Suprapubic skin (tissue), 4 donors: Measurements from ENCODE around the gene NCOA1. TPM values are rescaled to one million over a fixed set of nuclear protein-coding genes. Genes with fewer than 3 reads are reported as not detected.

Experiments used
- DNase-seq, 2 donors: peaks; one replicate each; pipeline ENCODE4 v3.0.0-alpha.2; 2019; ENCODE audit warnings: low spot score in 2 of 2
- H3K27ac ChIP-seq: fragments of 200-600 bp; sonication (generic); one replicate; pipeline ENCODE4 v1.5.1; 2019
- H3K27me3 ChIP-seq: fragments of 200-600 bp; sonication (generic); one replicate; pipeline ENCODE4 v1.5.1; 2019
- H3K36me3 ChIP-seq: fragments of 200-600 bp; sonication (generic); one replicate; pipeline ENCODE4 v1.5.1; 2019
- H3K4me1 ChIP-seq: fragments of 200-600 bp; sonication (generic); one replicate; pipeline ENCODE4 v1.5.1; 2019
- H3K4me3 ChIP-seq: fragments of 200-600 bp; sonication (generic); one replicate; pipeline ENCODE4 v1.5.1; 2019; ENCODE audit warnings: mild to moderate bottlenecking
- H3K9me3 ChIP-seq: fragments of 200-600 bp; sonication (generic); one replicate; pipeline ENCODE4 v1.5.1; 2019
- CTCF ChIP-seq, 2 donors: fragments of 200-600 bp in 1 of 2; fragments of 450-650 bp in 1 of 2; sonication (generic) in 1 of 2; IDR thresholded peaks; one replicate each; pipeline ENCODE4 v1.5.1; 2016 to 2019; ENCODE audit warnings: antibody characterized with exemption in 2 of 2, mild to moderate bottlenecking in 1 of 2, moderate library complexity in 1 of 2
- EP300 ChIP-seq: sonication (generic); formaldehyde crosslinking; IDR thresholded peaks from one replicate; pipeline ENCODE4 v1.6.1; 2017; ENCODE audit warnings: antibody characterized with exemption
- POLR2A ChIP-seq, 2 donors: fragments of 450-650 bp; IDR thresholded peaks; one replicate each; pipeline ENCODE4 v1.6.1; 2017; ENCODE audit warnings: antibody characterized with exemption in 2 of 2, mild to moderate bottlenecking in 2 of 2, moderate library complexity in 2 of 2
- POLR2AphosphoS5 ChIP-seq, 3 donors: sonication (generic); formaldehyde crosslinking; IDR thresholded peaks; one replicate each; pipeline ENCODE4 v1.6.1; 2017; ENCODE audit warnings: antibody characterized with exemption in 3 of 3
- WGBS: methylation state at CpG from one replicate; pipeline ENCODE4 v1.1.5; 2018; 5-methylcytosine and 5-hydroxymethylcytosine counted together
- total RNA-seq, 4 donors: library from RNA; depleted of rRNA; stranded (reverse); fragments of >200 nt; gene quantifications; one replicate each; pipeline ENCODE4 v1.1.0, GENCODE V29; 2016

Gene NCOA1
- total RNA-seq = 10 to 100 TPM; 40.5 to 66.1 (median 47.2) TPM

GRCh38 chr2:24490690-24491541, at the start of gene NCOA1:
Gene NCOA1, plus strand, starts transcription at chr2:24491254. Its CDS starts 167,424 bp downstream, at chr2:24658678.
- WGBS = 0% methylated on average over 6 of the region's 113 CpGs

GRCh38 chr2:24448797-24449196, 42.3 kb upstream of the NCOA1 start:
- no peaks in the 10 kb centered on the region for H3K27me3 ChIP-seq
- WGBS = 97% methylated on average over 1 of the region's 1 CpG
- H3K36me3 ChIP-seq = no peaks in the 10 kb centered on the region
- no peaks in the 10 kb centered on the region for H3K9me3 ChIP-seq
- H3K4me3 ChIP-seq = no peak overlapping the region
- H3K27ac ChIP-seq = no peak overlapping the region
- no peak for DNase-seq
- peaks cover 10% of the 10 kb centered on the region for H3K4me1 ChIP-seq
- TF ChIP-seq EP300 (no peak), POLR2AphosphoS5 (IDR thresholded peaks at IDR 0.05) (no peak), CTCF (IDR thresholded peaks at IDR 0.05) (no peak), POLR2A (IDR thresholded peaks at IDR 0.05) (no peak)

More at GRCh38 chr2:24490690-24491541, at the start of gene NCOA1:
- Histone ChIP-seq H3K9me3 (no peaks in the 10 kb centered on the region), H3K27ac (peak within 1 kb of the TSS; percentile 94), H3K36me3 (no peaks in the 10 kb centered on the region), H3K27me3 (no peaks in the 10 kb centered on the region), H3K4me1 (peaks cover 42% of the 10 kb centered on the region), H3K4me3 (peak within 1 kb of the TSS; percentile 97)
- TF ChIP-seq POLR2A (IDR thresholded peaks at IDR 0.05) (peak in 1 of 2 donors; percentile 43), POLR2AphosphoS5 (IDR thresholded peaks at IDR 0.05) (peak in 2 of 3 donors; percentile 52 to 70), CTCF (IDR thresholded peaks at IDR 0.05) (peak in 1 of 2 donors; percentile 21), EP300 (no peak)
- DNase-seq = peak; percentile 92 to 94

GRCh38 chr2:24449344-24449743, 41.7 kb upstream of the NCOA1 start:
- DNase-seq = no peak
- Histone ChIP-seq H3K27me3 (no peaks in the 10 kb centered on the region), H3K4me3 (no peak overlapping the region), H3K4me1 (peaks cover 15% of the 10 kb centered on the region), H3K36me3 (no peaks in the 10 kb centered on the region), H3K27ac (no peak overlapping the region), H3K9me3 (no peaks in the 10 kb centered on the region)
- 84% methylated on average over 1 of the region's 1 CpG for WGBS
- no peak for TF ChIP-seq POLR2A (IDR thresholded peaks at IDR 0.05)
- no peak for TF ChIP-seq POLR2AphosphoS5 (IDR thresholded peaks at IDR 0.05)
- TF ChIP-seq EP300 = no peak
- TF ChIP-seq CTCF (IDR thresholded peaks at IDR 0.05) = no peak

- no peak overlapping the region for H3K27ac ChIP-seq
- no peak for DNase-seq
- no peak overlapping the region for H3K4me3 ChIP-seq
- TF ChIP-seq CTCF (IDR thresholded peaks at IDR 0.05) = no peak
- no peak for TF ChIP-seq POLR2AphosphoS5 (IDR thresholded peaks at IDR 0.05)
- no peak for TF ChIP-seq EP300
- no peak for TF ChIP-seq POLR2A (IDR thresholded peaks at IDR 0.05)
- H3K36me3 ChIP-seq = no peaks in the 10 kb centered on the region
- peaks cover 15% of the 10 kb centered on the region for H3K4me1 ChIP-seq
- no peaks in the 10 kb centered on the region for H3K9me3 ChIP-seq
- whole genome bisulfite sequencing = 69% methylated on average over 7 of the region's 7 CpGs
- H3K27me3 ChIP-seq = no peaks in the 10 kb centered on the region
Observed at GRCh38 chr2:24451805-24452501, 39.1 kb upstream of the NCOA1 start.

GRCh38 chr2:24452502-24452885, 38.6 kb upstream of the NCOA1 start:
- no peaks in the 10 kb centered on the region for H3K27me3 ChIP-seq
- no peaks in the 10 kb centered on the region for H3K9me3 ChIP-seq
- peaks cover 15% of the 10 kb centered on the region for H3K4me1 ChIP-seq
- WGBS = 66% methylated on average over 4 of the region's 4 CpGs
- H3K27ac ChIP-seq = no peak overlapping the region
- no peak for TF ChIP-seq POLR2AphosphoS5 (IDR thresholded peaks at IDR 0.05)
- no peak for TF ChIP-seq CTCF (IDR thresholded peaks at IDR 0.05)
- no peak for TF ChIP-seq EP300
- no peak for TF ChIP-seq POLR2A (IDR thresholded peaks at IDR 0.05)
- no peaks in the 10 kb centered on the region for H3K36me3 ChIP-seq
- no peak for DNase-seq
- H3K4me3 ChIP-seq = no peak overlapping the region
